Ovary (tissue), 9 donors: Measurements from ENCODE around the gene UBE2QL1. TPM values are rescaled to one million over a fixed set of nuclear protein-coding genes. Genes with fewer than 3 reads are reported as not detected.

Experiments used
- DNase-seq, 5 donors: peaks; one replicate each; pipeline ENCODE4 v3.0.0-alpha.2; 2019 to 2020
- H3K27ac ChIP-seq, 2 donors: fragments of 200-600 bp; one replicate each; pipeline versions ENCODE4 v1.5.1 to v1.8.0; 2019 to 2022
- H3K27me3 ChIP-seq: fragments of 200-600 bp; one replicate; pipeline ENCODE4 v1.8.0; 2022
- H3K36me3 ChIP-seq: fragments of 200-600 bp; sonication (generic); one replicate; pipeline ENCODE4 v1.5.1; 2019
- H3K4me1 ChIP-seq: one replicate; pipeline ENCODE4 v1.8.1; 2013; ENCODE audit warnings: mild to moderate bottlenecking, moderate library complexity; ENCODE audit not compliant: insufficient read depth
- H3K4me3 ChIP-seq: fragments of 200-600 bp; sonication (generic); one replicate; pipeline ENCODE4 v1.5.1; 2017
- H3K9me3 ChIP-seq, 2 donors: fragments of 200-600 bp in 1 of 2; sonication (generic) in 1 of 2; one replicate each; pipeline versions ENCODE4 v1.5.1 to v1.8.1; 2013 to 2019; ENCODE audit warnings: mild to moderate bottlenecking in 1 of 2, moderate library complexity in 1 of 2
- CTCF ChIP-seq, 3 donors: fragments of 450-650 bp in 2 of 3; fragments of 200-600 bp in 1 of 3; IDR thresholded peaks; one replicate each; pipeline versions ENCODE4 v1.5.1 to v1.8.0; 2016 to 2022; ENCODE audit warnings: antibody characterized with exemption in 3 of 3, mild to moderate bottlenecking in 1 of 3
- EP300 ChIP-seq: sonication (generic); formaldehyde crosslinking; IDR thresholded peaks from one replicate; pipeline ENCODE4 v1.6.1; 2017; ENCODE audit warnings: antibody characterized with exemption
- POLR2A ChIP-seq: fragments of 450-650 bp; IDR thresholded peaks from one replicate; pipeline ENCODE4 v1.6.1; 2017; ENCODE audit warnings: antibody characterized with exemption, mild to moderate bottlenecking, moderate library complexity
- WGBS, 3 donors: extraction: QIAGEN DNeasy Blood & Tissue Kit in 1 of 3; methylation state at CpG; one replicate each; pipeline versions ENCODE4 v1.1.5 to v1.1.7; 2013 to 2017; 5-methylcytosine and 5-hydroxymethylcytosine counted together
- intact Hi-C, 4 donors: fragments of 100-400 bp; cut with DNase I; formaldehyde crosslinking; loops; one replicate each; pipeline versions ENCODE4 v1.11.0 to v1.15.1; 2022 to 2023
- polyA plus RNA-seq, 2 donors: library from polyadenylated mRNA; stranded (reverse); fragments of 200-250 nt in 1 of 2; fragments of 350-450 nt in 1 of 2; fragmentation: Illumina TruSeq in 1 of 2; extraction: RNeasy Lipid Tissue Mini Kit (QIAGEN cat#74804) in 1 of 2; gene quantifications; one replicate each; pipeline ENCODE4 v1.2.3, GENCODE V29; 2013 to 2014
- total RNA-seq, 7 donors: library from RNA; depleted of rRNA in 2 of 7; stranded (reverse); fragments of >200 nt in 2 of 7; fragmentation: NEBNext Ultra II Directional in 3 of 7; extraction: Animal tissue kit (Norgen Biotek cat#: 25700) in 3 of 7; gene quantifications; one replicate each; pipeline versions ENCODE4 v1.1.0 to v1.2.4, GENCODE V29; 2016 to 2023
- donor health status: DM: no; HTN: no; CAD: no; lungs with moderate emphysema.
- donor health status: DM: no; HTN: no; CAD: no.
- donor health status: Bipolar disorder and iron deficiency.
- donor health status: DM: yes; HTN: yes; CAD: no.
- donor health status: DM: no; HTN: no; CAD: no.
- donor health status: DM: yes; HTN: yes; CAD: no.

UBE2QL1 gene
- total and polyA plus RNA-seq, 9 donors, result 0.30 to 6.4 (median 1.3) TPM

- Histone ChIP-seq H3K4me1 (no peaks in the 10 kb centered on the region), H3K36me3 (no peaks in the 10 kb centered on the region), H3K4me3 (no peak overlapping the region), H3K9me3 (no peaks in the 10 kb centered on the region), H3K27me3 (no peaks in the 10 kb centered on the region), H3K27ac (no peak overlapping the region)
- 47 to 61% (median 59%) methylated on average over 6 of the region's 6 CpGs for WGBS, 3 donors
- TF ChIP-seq EP300 (no peak), POLR2A (no peak), CTCF (IDR thresholded peaks at IDR 0.05) (no peak)
- DNase-seq, result no peak
- intact Hi-C loops, result no loop called here
Observed at GRCh38 chr5:6402939-6403338, 45.7 kb upstream of the UBE2QL1 start.

DNA sequence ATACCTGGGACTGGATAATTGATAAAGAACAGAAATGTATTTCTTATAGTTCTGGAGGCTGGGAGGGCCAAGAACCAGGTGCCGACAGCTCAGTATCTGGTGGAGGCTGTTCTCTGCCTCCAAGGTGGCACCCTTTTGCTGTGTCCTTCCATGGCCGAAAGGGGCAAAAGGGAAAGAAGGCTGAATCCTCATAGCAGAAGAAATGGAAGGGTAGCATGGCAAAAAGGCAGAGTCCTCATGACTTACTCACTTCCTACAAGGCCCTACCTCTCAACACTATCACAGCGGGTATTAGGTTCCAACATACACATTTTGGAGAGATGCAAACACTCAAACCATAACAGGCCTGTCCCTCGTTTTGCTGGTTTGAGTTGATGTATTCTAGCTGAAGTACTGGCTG lies 45.2 kb upstream of the UBE2QL1 start:
- TF ChIP-seq CTCF (IDR thresholded peaks at IDR 0.05) (no peak), EP300 (no peak), POLR2A (no peak)
- Histone ChIP-seq H3K9me3 (no peaks in the 10 kb centered on the region), H3K27ac (no peak overlapping the region), H3K4me3 (no peak overlapping the region), H3K27me3 (no peaks in the 10 kb centered on the region), H3K4me1 (no peaks in the 10 kb centered on the region), H3K36me3 (no peaks in the 10 kb centered on the region)
- intact Hi-C loops, result no loop called here
- no peak for DNase-seq
- 85 to 87% (median 87%) methylated on average over 4 of the region's 4 CpGs for WGBS, 3 donors

DNA sequence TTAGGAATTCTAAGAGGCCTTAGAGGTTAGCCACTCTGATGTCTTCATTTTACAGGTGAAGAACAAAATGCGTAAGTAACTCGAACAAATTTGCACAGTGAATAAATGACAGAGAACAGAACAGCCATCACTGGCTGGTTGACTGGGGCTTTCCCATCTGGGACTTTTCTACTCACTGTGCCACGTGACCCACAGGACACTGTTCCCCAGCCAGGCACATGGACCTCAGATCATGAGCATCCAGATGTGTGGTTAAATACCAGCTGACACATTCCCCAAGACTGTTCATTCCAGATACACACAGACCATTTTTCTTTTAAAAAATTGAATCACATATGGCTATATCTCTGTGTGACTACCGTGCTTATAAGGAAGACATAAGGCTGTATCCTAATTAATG lies 44.5 kb upstream of the UBE2QL1 start:
- WGBS, 3 donors, result 72 to 83% (median 81%) methylated on average over 4 of the region's 4 CpGs
- no peaks in the 10 kb centered on the region for H3K27me3 ChIP-seq
- H3K36me3 ChIP-seq, result no peaks in the 10 kb centered on the region
- TF ChIP-seq POLR2A, result no peak
- no peak for TF ChIP-seq EP300
- no peak for TF ChIP-seq CTCF (IDR thresholded peaks at IDR 0.05)
- intact Hi-C loops, result no loop called here
- no peaks in the 10 kb centered on the region for H3K9me3 ChIP-seq
- no peak for DNase-seq
- no peak overlapping the region for H3K27ac ChIP-seq
- no peaks in the 10 kb centered on the region for H3K4me1 ChIP-seq
- H3K4me3 ChIP-seq, result no peak overlapping the region

GRCh38 chr5:6405591-6405990 lies 43.1 kb upstream of the UBE2QL1 start:
- no peaks in the 10 kb centered on the region for H3K27me3 ChIP-seq
- intact Hi-C loops, result no loop called here
- no peaks in the 10 kb centered on the region for H3K36me3 ChIP-seq
- no peak for TF ChIP-seq CTCF (IDR thresholded peaks at IDR 0.05)
- no peak for TF ChIP-seq POLR2A
- TF ChIP-seq EP300, result no peak
- 77 to 89% (median 84%) methylated on average over 4 of the region's 4 CpGs for WGBS, 3 donors
- no peaks in the 10 kb centered on the region for H3K4me1 ChIP-seq
- H3K4me3 ChIP-seq, result no peak overlapping the region
- no peak for DNase-seq
- H3K27ac ChIP-seq, result no peak overlapping the region
- no peaks in the 10 kb centered on the region for H3K9me3 ChIP-seq
